Neural progenitor cell (in vitro differentiated cells): ENCODE results near the gene TGM5.

Source experiments
- CTCF ChIP-seq: fragments of 200-600 bp; sonication (generic); IDR thresholded peaks from 2 replicates; pipeline ENCODE4 v1.5.1; 2017; ENCODE audit warnings: antibody characterized with exemption, mild to moderate bottlenecking
- EZH2 ChIP-seq: fragments of 200-600 bp; sonication (generic); IDR thresholded peaks from 2 replicates; pipeline ENCODE4 v1.6.1; 2017; ENCODE audit warnings: antibody characterized with exemption, mild to moderate bottlenecking, moderate library complexity
- EZH2phosphoT487 ChIP-seq: fragments of 200-600 bp; sonication (generic); IDR thresholded peaks from 2 replicates; pipeline ENCODE4 v1.6.1; 2017; ENCODE audit warnings: antibody characterized with exemption

GRCh38 chr15:43314171-43314570 is 47.4 kb upstream of the TGM5 start:
- TF ChIP-seq CTCF (no peak), EZH2 (no peak), EZH2phosphoT487 (no peak)
